Motor neuron (in vitro differentiated cells): ENCODE data around the gene TNFRSF17. TPM values are rescaled to one million over a fixed set of nuclear protein-coding genes. Genes with fewer than 3 reads are reported as not detected.
"Not testable (repeated sequence)": the region's sequence is repeated elsewhere in the genome, so short reads cannot be mapped to it uniquely, and the experiment has no call there.

Experiments
- ATAC-seq, 8 experiments: fragments of 200-7000 bp; cut with Tn5 transposase; replicated peaks in 6 of 8; 2 replicates each; pipeline ENCODE4 v1.8.0; 2021; ENCODE audit warnings: mild to moderate bottlenecking in 8 of 8, moderate library complexity in 8 of 8
- H3K27ac ChIP-seq, 2 donors: fragments of 250-450 bp; sonication (Bioruptor Pico); 2 replicates each; pipeline ENCODE4 v1.9.0; 2021; ENCODE audit warnings: antibody characterized with exemption in 2 of 2, mild to moderate bottlenecking in 2 of 2, moderate library complexity in 1 of 2
- H3K4me1 ChIP-seq, 2 donors: fragments of 250-450 bp; sonication (Bioruptor Pico); replicated peaks in 1 of 2; 2 replicates each; pipeline ENCODE4 v1.6.1; 2021; ENCODE audit warnings: antibody characterized with exemption in 2 of 2, mild to moderate bottlenecking in 2 of 2, moderate library complexity in 1 of 2
- H3K4me3 ChIP-seq, 5 donors: fragments of 250-450 bp; sonication (Bioruptor Pico); 2 replicates each; pipeline ENCODE4 v1.9.0; 2021; ENCODE audit warnings: antibody characterized with exemption in 5 of 5, mild to moderate bottlenecking in 5 of 5, moderate library complexity in 4 of 5
- WGBS, 10 experiments: fragments of 450-650 bp; shearing (Covaris generic); methylation state at CpG; one replicate each; pipeline ENCODE4 v1.0.0; 2022; 5-methylcytosine and 5-hydroxymethylcytosine counted together
- in situ Hi-C, 9 experiments: fragments of 400-800 bp; cut with MboI; loops; one replicate each; pipeline ENCODE4 v1.15.0; 2021; ENCODE audit warnings: low sequenced_read_pairs in 9 of 9, low pct_unique_long_range_greater_than_20kb in 2 of 9; ENCODE audit not compliant: unreplicated experiment in 9 of 9
- total RNA-seq, 8 experiments: library from RNA; unstranded; fragments of 300-600 nt; gene quantifications; 2 replicates each; pipeline versions ENCODE4 v1.2.3 to v1.2.4, GENCODE V29; 2022

The TNFRSF17 gene
- total RNA-seq, 8 experiments from 2014 or later = 0.38 to 0.84 (median 0.45) TPM; not detected in 4

DNA sequence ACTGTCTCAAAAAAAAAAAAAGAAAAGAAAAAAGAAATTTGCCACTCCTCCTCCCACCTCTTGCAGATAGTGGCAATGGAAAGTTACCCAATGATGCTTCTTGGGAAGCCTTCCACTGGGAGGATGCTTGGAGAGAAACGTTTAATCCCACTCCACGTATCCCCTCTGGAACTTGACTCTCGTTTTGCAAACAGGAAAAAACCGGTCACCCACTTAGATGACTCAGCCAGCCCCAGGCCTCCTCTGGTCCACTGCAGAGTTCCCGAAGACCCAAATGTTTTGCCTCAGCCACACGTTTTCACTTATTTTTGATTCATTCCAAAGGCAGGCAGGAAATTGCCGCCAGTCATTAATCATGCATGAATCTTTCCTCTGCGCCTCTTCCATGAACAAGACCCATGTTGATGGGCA is 9.3 kb upstream of the TNFRSF17 start:
- no peak overlapping the region for H3K27ac ChIP-seq
- peak in 7 of 8 experiments; percentile 52 to 87 (median 69) for ATAC-seq
- WGBS, 10 experiments = 0 to 92% (median 46%) methylated on average over 1 to 8 of the region's 8 CpGs; no CpG with 5 or more reads in 2 of the 10 experiments
- in situ Hi-C loops = loop anchor here in 1 of 9 experiments (25.0 kb wide), 1 partner anchor 107 kb away; no protein-coding TSS in a partner anchor
- no peaks in the 10 kb centered on the region for H3K4me1 ChIP-seq
- H3K4me3 ChIP-seq = no peak overlapping the region

DNA sequence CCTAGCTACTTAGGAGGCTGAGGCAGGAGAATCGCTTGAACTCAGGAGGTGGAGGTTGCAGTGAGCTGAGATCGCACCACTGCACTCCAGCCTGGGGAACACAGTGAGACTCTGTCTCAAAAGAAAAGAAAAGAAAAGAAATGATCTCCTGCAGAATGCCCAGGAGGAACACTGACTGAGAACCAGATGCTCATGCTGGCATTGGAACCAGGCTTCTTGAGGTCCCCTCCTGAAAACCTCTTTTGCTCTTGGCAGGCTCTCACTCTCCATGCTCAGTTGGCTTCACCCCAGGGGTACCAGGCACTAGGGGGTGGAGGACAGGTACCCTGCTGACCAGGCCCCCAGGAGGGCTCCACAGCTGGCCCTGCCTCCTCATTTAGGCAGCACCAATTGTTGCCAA is 8.5 kb upstream of the TNFRSF17 start:
- in situ Hi-C loops = loop anchor here in 1 of 9 experiments (25.0 kb wide), 1 partner anchor 106 kb away; no protein-coding TSS in a partner anchor
- WGBS, 10 experiments = 100% methylated on average over 1 of the region's 2 CpGs; no CpG with 5 or more reads in 7 of the 10 experiments
- ATAC-seq = no peak
- Histone ChIP-seq H3K4me3 (no peak overlapping the region), H3K27ac (no peak overlapping the region), H3K4me1 (no peaks in the 10 kb centered on the region)

DNA sequence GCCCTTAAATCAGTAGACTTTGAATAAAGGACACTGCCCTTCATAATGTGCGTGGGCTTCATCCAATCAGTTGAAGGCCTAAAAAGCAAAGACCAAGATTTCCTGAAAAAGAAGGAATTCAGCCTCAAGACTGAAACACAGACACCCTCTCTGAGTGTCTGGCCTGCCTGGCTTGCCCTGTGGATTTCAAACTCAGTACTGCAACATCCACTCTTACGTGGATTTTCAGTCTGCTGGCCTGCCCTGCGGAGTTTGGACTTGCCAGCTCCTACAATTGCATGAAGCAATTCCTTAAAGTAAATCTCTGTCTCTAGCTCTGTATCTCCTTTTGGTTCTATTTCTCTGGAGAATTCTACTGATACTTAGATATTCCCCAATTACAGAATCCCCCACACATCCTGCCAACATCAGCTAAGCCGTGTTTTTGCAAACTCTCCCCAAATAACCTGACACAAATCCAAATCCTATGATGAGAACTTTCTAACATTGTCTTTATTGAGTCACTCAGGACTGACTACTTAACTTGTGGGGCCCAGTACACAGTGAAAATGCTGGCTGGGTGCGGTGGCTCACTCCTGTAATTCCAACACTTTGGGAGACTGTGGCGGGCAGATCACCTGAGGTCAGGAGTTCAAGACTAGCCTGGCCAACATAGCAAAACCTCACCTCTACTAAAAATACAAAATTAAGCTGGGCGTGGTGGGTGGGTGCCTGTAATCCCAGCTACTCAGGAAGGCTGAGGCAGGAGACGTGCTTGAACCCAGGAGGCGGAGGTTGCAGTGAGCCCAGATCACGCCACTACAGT is 7.2 kb upstream of the TNFRSF17 start:
- H3K4me1 ChIP-seq = no peaks in the 10 kb centered on the region
- in situ Hi-C loops = loop anchor here in 1 of 9 experiments (25.0 kb wide), 1 partner anchor 105 kb away; no protein-coding TSS in a partner anchor
- ATAC-seq = no peak
- H3K27ac ChIP-seq = no peak overlapping the region
- 36 to 100% (median 89%) methylated on average over 1 to 7 of the region's 10 CpGs; no CpG with 5 or more reads in 3 of the 10 experiments for WGBS, 10 experiments
- no peak overlapping the region for H3K4me3 ChIP-seq

DNA sequence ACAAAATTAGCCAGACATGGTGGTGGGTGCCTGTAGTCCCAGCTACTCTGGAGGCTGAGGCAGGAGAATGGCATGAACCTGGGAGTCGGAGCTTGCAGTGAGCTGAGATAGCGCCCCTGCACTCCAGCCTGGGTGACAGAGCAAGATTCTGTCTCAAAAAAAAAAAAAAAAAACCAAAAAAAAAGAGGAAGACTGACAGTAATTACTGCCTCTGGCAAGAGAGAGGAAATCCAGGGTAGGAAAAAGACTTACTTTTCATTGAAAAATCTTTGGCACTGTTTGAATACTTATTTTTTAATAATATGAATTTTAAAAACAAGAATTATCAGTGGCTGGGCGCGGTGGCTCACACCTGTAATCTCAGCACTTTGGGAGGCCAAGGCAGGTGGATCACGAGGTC is 2.6 kb upstream of the TNFRSF17 start:
- not testable (repeated sequence) for H3K4me1 ChIP-seq
- in situ Hi-C loops = loop anchor here in 1 of 9 experiments (25.0 kb wide), 1 partner anchor 100 kb away; no protein-coding TSS in a partner anchor
- 50 to 93% (median 85%) methylated on average over 1 to 5 of the region's 5 CpGs for WGBS, 10 experiments

DNA sequence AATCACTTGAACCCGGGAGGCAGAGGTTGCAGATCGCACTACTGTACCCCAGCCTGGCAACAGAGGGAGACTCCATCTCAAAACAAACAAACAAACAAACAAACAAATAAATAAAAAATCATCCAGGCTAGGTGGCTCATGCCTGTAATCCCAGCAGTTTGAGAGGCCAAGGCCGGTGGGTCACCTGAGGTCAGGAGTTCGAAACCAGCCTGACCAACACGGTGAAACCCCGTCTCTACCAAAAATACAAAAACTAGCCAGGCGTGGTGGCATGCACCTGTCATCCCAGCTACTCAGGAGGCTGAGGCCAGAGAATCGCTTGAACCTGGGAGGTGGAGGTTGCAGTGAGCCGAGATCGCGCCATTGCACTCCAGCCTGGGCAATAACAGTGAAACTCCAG is 2.0 kb upstream of the TNFRSF17 start:
- in situ Hi-C loops = loop anchor here in 1 of 9 experiments (25.0 kb wide), 1 partner anchor 99 kb away; no protein-coding TSS in a partner anchor
- H3K4me1 ChIP-seq, H3K4me3 ChIP-seq, ATAC-seq, H3K27ac ChIP-seq: not testable (repeated sequence)
- 83 to 100% (median 92%) methylated on average over 2 to 9 of the region's 11 CpGs for WGBS, 10 experiments

More for the DNA sequence above, 2.6 kb upstream of the TNFRSF17 start:
- not testable (repeated sequence) for H3K27ac ChIP-seq, H3K4me3 ChIP-seq, ATAC-seq

DNA sequence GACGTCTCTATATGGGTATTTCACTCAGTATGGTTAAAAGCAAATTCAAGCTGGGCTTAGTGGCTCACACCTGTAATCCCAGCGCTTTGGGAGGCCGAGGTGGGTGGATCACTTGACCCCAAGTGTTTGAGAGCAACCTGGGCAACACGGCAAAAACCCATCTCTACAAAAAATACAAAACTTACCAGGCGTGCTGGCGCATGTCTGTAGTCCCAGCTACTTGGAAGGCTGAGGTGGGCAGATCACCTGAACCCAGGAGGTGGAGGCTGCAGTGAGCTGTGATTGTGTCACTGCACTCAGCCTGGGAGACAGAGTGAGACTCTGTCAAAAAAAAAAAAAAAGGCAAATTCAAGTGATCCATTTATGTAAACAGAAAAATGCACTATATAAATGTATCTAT is 1.3 kb upstream of the TNFRSF17 start:
- ATAC-seq = no peak
- Histone ChIP-seq H3K27ac (no peak overlapping the region), H3K4me1 (peaks cover 4 to 5% of the 10 kb centered on the region in 2 donors), H3K4me3 (no peak overlapping the region)
- 20 to 88% (median 71%) methylated on average over 1 to 6 of the region's 6 CpGs; no CpG with 5 or more reads in 2 of the 10 experiments for WGBS, 10 experiments
- in situ Hi-C loops = loop anchor here in 1 of 9 experiments (25.0 kb wide), 1 partner anchor 99 kb away; no protein-coding TSS in a partner anchor

DNA sequence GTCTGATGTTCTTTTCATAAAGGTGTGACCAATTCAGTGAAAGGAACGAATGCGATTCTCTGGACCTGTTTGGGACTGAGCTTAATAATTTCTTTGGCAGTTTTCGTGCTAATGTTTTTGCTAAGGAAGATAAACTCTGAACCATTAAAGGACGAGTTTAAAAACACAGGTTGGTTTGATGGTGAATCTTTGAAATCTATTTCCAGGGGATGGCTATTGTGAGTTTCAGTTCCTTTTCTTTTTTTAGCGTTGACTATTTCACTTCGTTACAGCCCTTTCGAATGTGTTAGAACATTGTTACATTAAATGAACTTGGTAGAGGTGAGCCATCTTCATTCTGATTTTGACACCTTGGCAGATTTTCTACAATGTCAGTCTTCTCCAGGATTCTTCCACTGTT is 1.2 kb downstream of the TNFRSF17 start:
- Histone ChIP-seq H3K4me1 (peaks cover 4 to 5% of the 10 kb centered on the region in 2 donors), H3K4me3 (no peak overlapping the region), H3K27ac (no peak overlapping the region)
- in situ Hi-C loops = loop anchor here in 1 of 9 experiments (25.0 kb wide), 1 partner anchor 96 kb away; no protein-coding TSS in a partner anchor
- ATAC-seq = no peak
- WGBS, 10 experiments = 34 to 100% (median 79%) methylated on average over 3 to 7 of the region's 7 CpGs; no CpG with 5 or more reads in 1 of the 10 experiments

DNA sequence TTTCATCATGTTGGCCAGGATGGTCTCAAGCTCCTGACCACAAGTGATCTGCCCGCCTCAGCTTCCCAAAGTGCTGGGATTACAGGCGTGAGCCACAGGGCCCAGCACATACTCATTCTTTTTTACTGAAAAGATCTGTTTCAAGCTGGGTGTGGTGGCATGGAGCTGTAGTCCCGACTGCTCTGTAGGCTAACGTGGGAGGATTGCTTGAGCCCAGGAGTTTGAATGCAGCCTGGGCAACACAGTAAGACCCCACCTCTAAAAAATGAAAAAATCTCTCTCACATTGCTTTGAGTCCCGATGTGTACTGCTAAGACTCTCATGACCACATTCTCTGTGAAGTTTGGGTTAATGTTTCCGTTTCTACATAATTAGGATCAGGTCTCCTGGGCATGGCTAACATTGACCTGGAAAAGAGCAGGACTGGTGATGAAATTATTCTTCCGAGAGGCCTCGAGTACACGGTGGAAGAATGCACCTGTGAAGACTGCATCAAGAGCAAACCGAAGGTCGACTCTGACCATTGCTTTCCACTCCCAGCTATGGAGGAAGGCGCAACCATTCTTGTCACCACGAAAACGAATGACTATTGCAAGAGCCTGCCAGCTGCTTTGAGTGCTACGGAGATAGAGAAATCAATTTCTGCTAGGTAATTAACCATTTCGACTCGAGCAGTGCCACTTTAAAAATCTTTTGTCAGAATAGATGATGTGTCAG is 2.3 kb downstream of the TNFRSF17 start:
- 40 to 90% (median 65%) methylated on average over 2 to 13 of the region's 17 CpGs; no CpG with 5 or more reads in 2 of the 10 experiments for WGBS, 10 experiments
- Histone ChIP-seq H3K27ac (peak overlapping the region in 1 of 2 donors; percentile 40), H3K4me1 (peaks cover 4 to 5% of the 10 kb centered on the region in 2 donors), H3K4me3 (no peak overlapping the region)
- in situ Hi-C loops = loop anchor here in 1 of 9 experiments (25.0 kb wide), 1 partner anchor 95 kb away; no protein-coding TSS in a partner anchor
- ATAC-seq = peak in 1 of 8 experiments; percentile 50

DNA sequence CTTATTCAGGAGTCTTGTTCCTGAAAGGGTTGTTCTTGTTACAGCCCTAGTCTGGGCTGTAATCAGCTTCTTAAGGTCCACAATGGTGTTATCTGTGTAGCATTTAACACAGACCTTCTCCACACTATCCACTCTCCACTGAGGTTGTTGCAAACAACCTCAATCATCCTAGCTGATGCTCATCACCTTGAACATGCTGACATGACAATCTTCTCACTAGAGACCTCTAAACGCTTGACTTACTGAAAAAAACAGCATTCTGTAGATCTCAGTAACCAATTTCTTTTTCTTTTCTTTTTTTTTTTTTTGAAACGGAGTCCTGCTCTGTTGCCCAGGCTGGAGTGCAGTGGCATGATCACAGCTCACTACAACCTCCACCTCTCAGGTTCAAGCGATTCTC is 3.6 kb downstream of the TNFRSF17 start:
- whole genome bisulfite sequencing, 10 experiments = 63 to 94% (median 77%) methylated on average over 1 to 2 of the region's 3 CpGs; no CpG with 5 or more reads in 2 of the 10 experiments
- ATAC-seq = no peak
- in situ Hi-C loops = loop anchor here in 1 of 9 experiments (25.0 kb wide), 1 partner anchor 94 kb away; no protein-coding TSS in a partner anchor

DNA sequence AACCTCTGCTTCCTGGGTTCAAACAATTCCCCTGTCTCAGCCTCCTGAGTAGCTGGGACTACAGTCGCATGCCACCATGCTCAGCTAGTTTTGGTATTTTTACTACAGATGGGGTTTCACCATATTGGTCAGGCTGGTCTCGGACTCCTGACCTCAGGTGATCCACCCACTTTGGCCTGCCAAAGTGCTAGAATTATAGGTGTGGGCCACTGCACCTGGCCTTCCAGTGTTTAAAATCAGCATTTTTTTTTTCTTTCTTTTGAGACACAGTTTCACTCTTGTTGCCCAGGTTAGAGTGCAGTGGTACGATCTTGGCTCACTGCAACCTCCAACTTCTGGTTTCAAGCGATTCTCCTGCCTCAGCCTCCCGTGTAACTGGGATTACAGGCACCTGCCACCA is 5.3 kb downstream of the TNFRSF17 start:
- WGBS, 10 experiments = 70 to 100% (median 98%) methylated on average over 1 to 5 of the region's 5 CpGs; no CpG with 5 or more reads in 2 of the 10 experiments
- in situ Hi-C loops = loop anchor here in 1 of 9 experiments (25.0 kb wide), 1 partner anchor 92 kb away; no protein-coding TSS in a partner anchor
- ATAC-seq, H3K4me3 ChIP-seq, H3K27ac ChIP-seq, H3K4me1 ChIP-seq: not testable (repeated sequence)

More for the DNA sequence above, 3.6 kb downstream of the TNFRSF17 start:
- H3K4me1 ChIP-seq = peaks cover 4 to 5% of the 10 kb centered on the region in 2 donors
- H3K27ac ChIP-seq = no peak overlapping the region
- no peak overlapping the region for H3K4me3 ChIP-seq

DNA sequence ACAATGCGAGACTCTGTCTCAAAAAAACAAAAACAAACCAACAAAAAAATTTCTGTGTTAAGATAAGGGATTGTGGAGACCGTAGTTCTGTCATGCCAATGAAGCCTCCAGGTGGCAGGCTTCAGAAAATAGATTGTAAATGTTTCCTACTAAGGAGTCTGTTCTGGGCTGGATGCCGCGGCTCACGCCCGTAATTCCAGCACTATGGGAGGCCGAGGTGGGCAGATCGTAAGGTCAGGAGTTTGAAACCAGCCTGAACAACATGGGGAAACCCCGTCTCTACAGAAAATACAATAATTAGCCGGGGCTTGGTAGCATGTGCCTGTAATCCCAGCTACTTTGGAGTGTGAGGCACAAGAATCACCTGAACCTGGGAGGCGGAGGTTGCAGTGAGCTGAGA is 7.1 kb downstream of the TNFRSF17 start:
- ATAC-seq = no peak
- 55 to 100% (median 88%) methylated on average over 1 to 6 of the region's 11 CpGs; no CpG with 5 or more reads in 2 of the 10 experiments for WGBS, 10 experiments
- Histone ChIP-seq H3K27ac (no peak overlapping the region), H3K4me3 (no peak overlapping the region), H3K4me1 (peaks cover 5 to 9% of the 10 kb centered on the region in 2 donors)
- in situ Hi-C loops = loop anchor here in 1 of 9 experiments (25.0 kb wide), 1 partner anchor 90 kb away; no protein-coding TSS in a partner anchor

DNA sequence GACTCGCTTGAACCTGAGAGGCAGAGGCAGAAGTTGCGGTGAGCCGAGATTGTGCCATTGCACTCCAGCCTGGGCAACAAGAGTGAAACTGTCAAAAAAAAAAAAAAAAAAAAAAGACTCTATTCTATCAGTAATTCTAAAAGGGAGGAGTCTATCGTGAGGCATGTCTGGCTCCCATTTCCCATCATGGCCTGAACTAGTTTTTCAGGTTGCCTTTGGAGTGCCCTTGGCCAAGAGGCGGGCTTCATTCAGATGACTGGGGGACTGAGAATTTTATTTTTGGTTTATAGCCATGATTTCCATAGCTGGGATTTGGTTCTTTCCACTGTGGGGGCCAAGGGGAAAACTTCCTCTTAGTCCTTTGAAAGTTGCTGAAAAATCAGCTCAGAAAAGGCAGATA is 8.1 kb downstream of the TNFRSF17 start:
- H3K4me3 ChIP-seq = no peak overlapping the region
- ATAC-seq = no peak
- H3K27ac ChIP-seq = no peak overlapping the region
- H3K4me1 ChIP-seq = peaks cover 5 to 13% of the 10 kb centered on the region in 2 donors
- WGBS, 10 experiments = 83 to 100% (median 93%) methylated on average over 3 to 5 of the region's 5 CpGs; no CpG with 5 or more reads in 5 of the 10 experiments
- in situ Hi-C loops = loop anchor here in 1 of 9 experiments (25.0 kb wide), 1 partner anchor 89 kb away; no protein-coding TSS in a partner anchor
